Tibial nerve (tissue), 4 donors: Measurements from ENCODE around the gene STK4.

ENCODE experiments used
- CTCF ChIP-seq, 5 experiments: fragments of 200-600 bp in 3 of 5; fragments of 450-650 bp in 2 of 5; sonication (generic) in 3 of 5; IDR thresholded peaks; one replicate each; pipeline ENCODE4 v1.5.1; 2016 to 2019; ENCODE audit warnings: antibody characterized with exemption in 5 of 5, mild to moderate bottlenecking in 3 of 5, moderate library complexity in 2 of 5
- EP300 ChIP-seq, 2 donors: sonication (generic); formaldehyde crosslinking; IDR thresholded peaks; one replicate each; pipeline ENCODE4 v1.6.1; 2017; ENCODE audit warnings: antibody characterized with exemption in 2 of 2, mild to moderate bottlenecking in 1 of 2
- POLR2A ChIP-seq, 2 donors: fragments of 450-650 bp; IDR thresholded peaks; one replicate each; pipeline ENCODE4 v1.6.1; 2017; ENCODE audit warnings: antibody characterized with exemption in 2 of 2, mild to moderate bottlenecking in 2 of 2, moderate library complexity in 2 of 2

- TF ChIP-seq CTCF (IDR thresholded peaks at IDR 0.05) (no peak), POLR2A (IDR thresholded peaks at IDR 0.05) (no peak), EP300 (IDR thresholded peaks at IDR 0.05) (no peak)
Measured at GRCh38 chr20:44930517-44931168, 35.7 kb upstream of the STK4 start.
